Measurements from ENCODE around the gene BRWD1. TPM values are rescaled to one million over a fixed set of nuclear protein-coding genes. Genes with fewer than 3 reads are reported as not detected.

BRWD1 gene
- total and polyA plus RNA-seq, 2 of the 13 experiments (the other 11 are each of a cell fraction or from before 2014, with no cell fraction given), result 13.9 to 28.0 TPM

DNA sequence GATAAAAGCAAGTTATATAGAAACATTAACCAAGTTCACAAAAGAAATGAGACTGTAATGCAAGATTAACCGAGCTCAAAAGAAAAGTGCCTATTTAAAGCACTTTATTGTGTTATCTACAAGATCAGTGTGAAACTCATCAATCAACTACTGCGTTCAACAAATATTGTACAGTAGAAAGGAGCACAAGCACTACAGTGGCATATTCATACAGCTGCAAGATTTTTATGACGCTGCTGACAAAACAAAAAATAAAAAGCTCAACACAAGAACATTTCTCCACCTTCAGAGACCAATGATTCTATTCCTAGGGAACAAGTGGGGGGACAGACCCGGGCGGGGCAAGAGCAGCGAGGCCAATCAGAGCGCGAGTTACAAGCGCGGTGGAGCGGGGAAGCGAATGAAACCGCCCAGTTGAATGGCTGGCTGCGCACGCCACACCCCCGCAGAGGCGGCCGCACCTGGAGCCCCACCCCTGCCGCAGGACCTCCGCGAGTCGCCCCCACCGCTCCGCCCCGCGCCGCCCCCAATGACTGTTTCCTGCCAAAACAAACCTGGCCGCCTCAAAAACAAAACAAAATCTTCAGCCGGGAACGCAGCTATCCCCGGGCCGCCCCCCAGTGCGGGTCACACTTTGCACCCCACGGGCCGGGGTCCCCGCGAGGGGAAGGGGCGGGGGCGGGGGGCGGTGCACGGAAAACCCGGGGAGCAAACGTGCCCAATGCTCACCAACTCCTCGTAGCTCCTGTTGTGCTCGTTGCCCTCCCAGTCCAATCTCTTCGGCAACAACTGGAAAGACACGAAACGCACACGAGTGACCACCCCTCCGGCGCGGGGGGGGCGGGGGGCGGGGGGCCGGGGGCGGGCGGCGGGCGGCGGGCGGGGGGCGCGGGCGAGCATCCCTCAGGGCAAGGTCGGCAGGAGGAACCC is 1.1 kb downstream of the BRWD1 start (continued):
- TF ChIP-seq, protein P1, sequence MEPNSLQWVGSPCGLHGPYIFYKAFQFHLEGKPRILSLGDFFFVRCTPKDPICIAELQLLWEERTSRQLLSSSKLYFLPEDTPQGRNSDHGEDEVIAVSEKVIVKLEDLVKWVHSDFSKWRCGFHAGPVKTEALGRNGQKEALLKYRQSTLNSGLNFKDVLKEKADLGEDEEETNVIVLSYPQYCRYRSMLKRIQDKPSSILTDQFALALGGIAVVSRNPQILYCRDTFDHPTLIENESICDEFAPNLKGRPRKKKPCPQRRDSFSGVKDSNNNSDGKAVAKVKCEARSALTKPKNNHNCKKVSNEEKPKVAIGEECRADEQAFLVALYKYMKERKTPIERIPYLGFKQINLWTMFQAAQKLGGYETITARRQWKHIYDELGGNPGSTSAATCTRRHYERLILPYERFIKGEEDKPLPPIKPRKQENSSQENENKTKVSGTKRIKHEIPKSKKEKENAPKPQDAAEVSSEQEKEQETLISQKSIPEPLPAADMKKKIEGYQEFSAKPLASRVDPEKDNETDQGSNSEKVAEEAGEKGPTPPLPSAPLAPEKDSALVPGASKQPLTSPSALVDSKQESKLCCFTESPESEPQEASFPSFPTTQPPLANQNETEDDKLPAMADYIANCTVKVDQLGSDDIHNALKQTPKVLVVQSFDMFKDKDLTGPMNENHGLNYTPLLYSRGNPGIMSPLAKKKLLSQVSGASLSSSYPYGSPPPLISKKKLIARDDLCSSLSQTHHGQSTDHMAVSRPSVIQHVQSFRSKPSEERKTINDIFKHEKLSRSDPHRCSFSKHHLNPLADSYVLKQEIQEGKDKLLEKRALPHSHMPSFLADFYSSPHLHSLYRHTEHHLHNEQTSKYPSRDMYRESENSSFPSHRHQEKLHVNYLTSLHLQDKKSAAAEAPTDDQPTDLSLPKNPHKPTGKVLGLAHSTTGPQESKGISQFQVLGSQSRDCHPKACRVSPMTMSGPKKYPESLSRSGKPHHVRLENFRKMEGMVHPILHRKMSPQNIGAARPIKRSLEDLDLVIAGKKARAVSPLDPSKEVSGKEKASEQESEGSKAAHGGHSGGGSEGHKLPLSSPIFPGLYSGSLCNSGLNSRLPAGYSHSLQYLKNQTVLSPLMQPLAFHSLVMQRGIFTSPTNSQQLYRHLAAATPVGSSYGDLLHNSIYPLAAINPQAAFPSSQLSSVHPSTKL (CRISPR knock-in tag; IDR thresholded peaks at IDR 0.05), result peak; percentile 39; the same call in 1 of the 2 replicates
- no peak for TF ChIP-seq ZNF7 (CRISPR knock-in tag; IDR thresholded peaks at IDR 0.05)
- no peak for TF ChIP-seq CHCHD3 (CRISPR knock-in tag; IDR thresholded peaks at IDR 0.05)
- TF ChIP-seq ZNF230 (CRISPR knock-in tag; IDR thresholded peaks at IDR 0.05), result no peak
- TF ChIP-seq, protein P2, sequence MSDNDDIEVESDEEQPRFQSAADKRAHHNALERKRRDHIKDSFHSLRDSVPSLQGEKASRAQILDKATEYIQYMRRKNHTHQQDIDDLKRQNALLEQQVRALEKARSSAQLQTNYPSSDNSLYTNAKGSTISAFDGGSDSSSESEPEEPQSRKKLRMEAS (IDR thresholded peaks at IDR 0.05), result no peak
- TF ChIP-seq GABPB1 (CRISPR knock-in tag; IDR thresholded peaks at IDR 0.05), result peak; percentile 71
- TF ChIP-seq, protein P3, sequence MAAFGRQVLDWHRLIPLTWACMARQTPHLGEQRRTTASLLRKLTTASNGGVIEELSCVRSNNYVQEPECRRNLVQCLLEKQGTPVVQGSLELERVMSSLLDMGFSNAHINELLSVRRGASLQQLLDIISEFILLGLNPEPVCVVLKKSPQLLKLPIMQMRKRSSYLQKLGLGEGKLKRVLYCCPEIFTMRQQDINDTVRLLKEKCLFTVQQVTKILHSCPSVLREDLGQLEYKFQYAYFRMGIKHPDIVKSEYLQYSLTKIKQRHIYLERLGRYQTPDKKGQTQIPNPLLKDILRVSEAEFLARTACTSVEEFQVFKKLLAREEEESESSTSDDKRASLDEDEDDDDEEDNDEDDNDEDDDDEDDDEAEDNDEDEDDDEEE (CRISPR knock-in tag; IDR thresholded peaks at IDR 0.05), result no peak
- TF ChIP-seq ZKSCAN1 (IDR thresholded peaks at IDR 0.05; ENCODE audit: low read length), result no peak
- TF ChIP-seq TMF1 (CRISPR knock-in tag; IDR thresholded peaks at IDR 0.05; ENCODE audit: low read depth), result no peak
- peak; percentile 92 for TF ChIP-seq NFYB (CRISPR knock-in tag; IDR thresholded peaks at IDR 0.05)
- TF ChIP-seq, protein P4, sequence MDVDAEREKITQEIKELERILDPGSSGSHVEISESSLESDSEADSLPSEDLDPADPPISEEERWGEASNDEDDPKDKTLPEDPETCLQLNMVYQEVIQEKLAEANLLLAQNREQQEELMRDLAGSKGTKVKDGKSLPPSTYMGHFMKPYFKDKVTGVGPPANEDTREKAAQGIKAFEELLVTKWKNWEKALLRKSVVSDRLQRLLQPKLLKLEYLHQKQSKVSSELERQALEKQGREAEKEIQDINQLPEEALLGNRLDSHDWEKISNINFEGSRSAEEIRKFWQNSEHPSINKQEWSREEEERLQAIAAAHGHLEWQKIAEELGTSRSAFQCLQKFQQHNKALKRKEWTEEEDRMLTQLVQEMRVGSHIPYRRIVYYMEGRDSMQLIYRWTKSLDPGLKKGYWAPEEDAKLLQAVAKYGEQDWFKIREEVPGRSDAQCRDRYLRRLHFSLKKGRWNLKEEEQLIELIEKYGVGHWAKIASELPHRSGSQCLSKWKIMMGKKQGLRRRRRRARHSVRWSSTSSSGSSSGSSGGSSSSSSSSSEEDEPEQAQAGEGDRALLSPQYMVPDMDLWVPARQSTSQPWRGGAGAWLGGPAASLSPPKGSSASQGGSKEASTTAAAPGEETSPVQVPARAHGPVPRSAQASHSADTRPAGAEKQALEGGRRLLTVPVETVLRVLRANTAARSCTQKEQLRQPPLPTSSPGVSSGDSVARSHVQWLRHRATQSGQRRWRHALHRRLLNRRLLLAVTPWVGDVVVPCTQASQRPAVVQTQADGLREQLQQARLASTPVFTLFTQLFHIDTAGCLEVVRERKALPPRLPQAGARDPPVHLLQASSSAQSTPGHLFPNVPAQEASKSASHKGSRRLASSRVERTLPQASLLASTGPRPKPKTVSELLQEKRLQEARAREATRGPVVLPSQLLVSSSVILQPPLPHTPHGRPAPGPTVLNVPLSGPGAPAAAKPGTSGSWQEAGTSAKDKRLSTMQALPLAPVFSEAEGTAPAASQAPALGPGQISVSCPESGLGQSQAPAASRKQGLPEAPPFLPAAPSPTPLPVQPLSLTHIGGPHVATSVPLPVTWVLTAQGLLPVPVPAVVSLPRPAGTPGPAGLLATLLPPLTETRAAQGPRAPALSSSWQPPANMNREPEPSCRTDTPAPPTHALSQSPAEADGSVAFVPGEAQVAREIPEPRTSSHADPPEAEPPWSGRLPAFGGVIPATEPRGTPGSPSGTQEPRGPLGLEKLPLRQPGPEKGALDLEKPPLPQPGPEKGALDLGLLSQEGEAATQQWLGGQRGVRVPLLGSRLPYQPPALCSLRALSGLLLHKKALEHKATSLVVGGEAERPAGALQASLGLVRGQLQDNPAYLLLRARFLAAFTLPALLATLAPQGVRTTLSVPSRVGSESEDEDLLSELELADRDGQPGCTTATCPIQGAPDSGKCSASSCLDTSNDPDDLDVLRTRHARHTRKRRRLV (CRISPR knock-in tag; IDR thresholded peaks at IDR 0.05), result no peak
- no peak for TF ChIP-seq KLF6 (CRISPR knock-in tag; IDR thresholded peaks at IDR 0.05)
- no peak for TF ChIP-seq EZH2 (conservative IDR thresholded peaks at IDR 0.05; ENCODE audit: low read depth, low read length)
- no peak for TF ChIP-seq ZBTB3 (CRISPR knock-in tag; IDR thresholded peaks at IDR 0.05; ENCODE audit: borderline replicate concordance, low read depth)
- peak; percentile 49; the same call in 1 of the 2 replicates for TF ChIP-seq ZNF788 (CRISPR knock-in tag; IDR thresholded peaks at IDR 0.05; ENCODE audit: borderline replicate concordance)
- no peak for TF ChIP-seq ZSCAN30 (CRISPR knock-in tag; IDR thresholded peaks at IDR 0.05)
- TF ChIP-seq ATF1 (CRISPR knock-in tag; IDR thresholded peaks at IDR 0.05), result no peak
- peak; percentile 55 for TF ChIP-seq HNRNPLL (IDR thresholded peaks at IDR 0.05; ENCODE audit: low read depth, low read length, poor library complexity, severe bottlenecking)
